Middle frontal gyrus (tissue), 1 donor: ENCODE results near the gene NPIPB6.
"Not testable (repeated sequence)": the region's sequence is repeated elsewhere in the genome, so short reads cannot be mapped to it uniquely, and the experiment has no call there.

ENCODE experiments used
- DNase-seq: peaks from one replicate; pipeline ENCODE4 v3.0.0-alpha.2; 2015; ENCODE audit warnings: low spot score; ENCODE audit errors: extremely low spot score

NPIPB6 gene

DNA sequence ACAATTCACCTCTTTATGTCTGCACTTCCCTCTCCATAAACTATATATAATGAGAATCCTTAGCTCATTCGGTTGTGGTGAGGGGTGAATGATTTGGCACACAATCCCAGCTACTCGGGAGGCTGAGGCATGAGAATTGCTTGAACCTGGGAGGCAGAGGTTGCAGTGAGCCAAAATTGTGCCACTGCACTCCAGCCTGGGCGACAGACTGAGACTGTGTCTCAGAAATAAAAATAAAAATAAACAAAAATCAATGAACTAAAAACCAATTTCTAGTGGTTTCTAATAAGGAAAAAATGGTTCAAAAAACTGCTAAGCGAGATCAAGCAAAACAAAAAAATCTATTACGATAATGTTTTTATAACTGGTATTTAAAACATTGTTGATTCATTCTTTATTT lies at the start of gene NPIPB6:
TSS of gene NPIPB6 (minus strand) at position 101 of the 400 bp plus-strand sequence. CDS start 686 bp downstream, outside the sequence.
- DNase-seq = not testable (repeated sequence)

DNA sequence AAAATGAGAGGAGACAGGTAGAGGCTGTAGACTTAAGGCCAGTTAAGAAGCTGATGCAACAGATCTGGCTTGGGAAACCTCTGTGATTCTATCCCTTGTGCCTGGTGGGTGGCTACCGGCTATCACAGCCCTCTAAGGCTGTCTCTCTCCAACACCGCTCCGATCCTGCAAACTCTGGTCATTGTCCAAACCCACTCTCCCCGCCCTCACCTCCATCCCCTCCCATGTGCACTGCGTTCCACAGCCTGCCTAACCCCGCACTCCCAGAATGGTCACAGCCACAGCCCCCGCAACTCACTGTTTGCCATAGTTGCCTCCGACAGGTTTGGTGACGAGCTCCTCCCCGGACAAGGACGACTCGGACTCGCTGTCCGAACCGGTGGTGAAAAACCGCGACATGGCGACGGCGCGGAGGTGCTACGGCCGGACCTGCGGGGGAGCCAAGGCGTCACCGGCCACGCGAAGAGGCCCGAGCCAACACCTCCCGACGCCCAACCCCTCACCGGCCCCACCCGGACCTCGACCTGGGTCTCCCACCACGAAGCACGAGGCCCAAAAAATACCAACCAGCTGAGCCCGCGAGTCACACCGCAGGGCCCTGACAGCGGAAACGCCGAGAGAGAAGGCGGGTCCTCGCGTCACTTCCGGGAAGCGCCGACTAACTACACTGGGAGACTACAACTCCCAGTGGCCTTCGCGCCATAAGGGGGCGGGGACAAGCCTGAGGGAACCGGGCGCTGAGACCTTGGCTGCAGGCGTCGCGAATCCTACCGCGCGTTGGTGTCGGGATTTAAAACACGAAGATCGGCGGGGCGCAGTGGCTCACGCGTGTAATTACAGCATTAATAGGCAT lies 40.1 kb upstream of the NPIPB6 start, which contains the start of gene EIF3CL:
TSS of gene EIF3CL (minus strand) at position 622 of the 853 bp plus-strand sequence. CDS start at position 399, 223 bp downstream.
- DNase-seq = not testable (repeated sequence)

DNA sequence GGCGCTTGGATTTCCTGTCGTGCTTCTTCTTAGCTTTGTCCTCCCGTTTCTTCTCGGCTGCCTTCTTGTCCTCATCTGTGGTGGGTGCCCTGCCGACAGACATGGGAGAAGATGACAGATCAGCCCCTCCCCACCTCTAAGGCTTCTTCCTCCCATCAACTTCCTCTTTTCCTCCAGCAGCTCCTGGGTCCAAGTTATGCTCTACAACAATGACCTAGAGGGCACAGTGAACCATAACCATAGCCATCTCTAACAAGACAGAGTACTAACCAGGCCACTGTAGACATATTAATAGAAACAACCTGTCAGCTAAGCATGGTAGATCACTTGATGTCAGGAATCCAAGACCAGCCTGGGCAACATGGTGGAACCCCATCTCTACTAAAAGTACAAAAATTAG lies 28.7 kb upstream of the NPIPB6 start:
- not testable (repeated sequence) for DNase-seq

DNA sequence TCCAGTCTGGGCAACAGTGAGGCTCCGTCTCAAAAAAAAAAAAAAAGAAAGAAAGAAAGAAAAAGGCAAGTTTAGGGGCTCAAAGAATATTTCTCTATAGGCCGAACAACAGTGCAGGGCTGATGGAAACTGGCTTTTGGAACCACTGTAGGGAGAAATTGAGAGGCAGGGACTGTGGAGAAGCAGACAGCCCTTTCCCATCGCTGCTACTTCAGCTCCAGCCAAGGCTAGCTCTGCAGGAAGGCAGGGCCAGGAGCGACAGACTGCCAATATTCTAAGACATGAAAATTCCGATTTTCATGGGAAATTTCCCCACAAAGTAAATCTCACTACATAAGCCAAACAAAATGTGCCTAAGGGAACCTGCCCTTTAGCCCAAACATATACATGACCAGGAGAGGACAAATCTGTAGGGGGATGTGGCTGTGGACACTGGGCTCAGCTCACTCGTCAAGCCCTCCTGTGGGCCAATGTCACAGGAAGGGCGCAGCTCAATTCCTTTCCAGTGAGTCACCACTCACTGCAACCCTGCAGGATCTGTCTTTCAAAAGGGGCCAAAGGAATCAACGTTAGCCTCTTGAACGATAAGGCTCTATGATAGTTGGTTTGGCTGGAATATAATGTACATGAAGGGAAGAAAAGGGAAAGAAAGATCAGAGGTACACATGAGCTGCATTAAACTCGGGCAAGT lies 19.0 kb upstream of the NPIPB6 start:
- DNase-seq = not testable (repeated sequence)

GRCh38 chr16:28377822-28378221 lies 14.5 kb upstream of the NPIPB6 start:
- DNase-seq = not testable (repeated sequence)

- DNase-seq = not testable (repeated sequence)
Observed at GRCh38 chr16:28377108-28377625, 13.9 kb upstream of the NPIPB6 start.

DNA sequence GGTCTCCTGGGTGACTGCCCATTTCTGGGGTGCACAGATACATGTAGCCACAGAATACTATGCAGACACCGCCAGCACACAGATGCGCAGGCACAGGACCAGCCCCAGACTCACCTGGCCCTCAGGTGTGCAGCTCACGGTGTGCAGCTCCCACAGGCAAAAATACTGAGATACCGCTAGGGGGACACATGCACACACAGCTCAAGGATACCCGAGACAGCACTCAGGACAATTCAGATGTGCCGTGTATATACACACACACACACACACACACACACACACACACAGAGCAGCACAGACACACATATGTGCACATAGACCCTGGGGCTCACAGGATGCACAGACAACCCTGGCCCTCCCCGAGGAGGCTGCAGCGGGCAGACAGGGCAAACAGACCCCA lies 11.8 kb upstream of the NPIPB6 start:
- not testable (repeated sequence) for DNase-seq

DNA sequence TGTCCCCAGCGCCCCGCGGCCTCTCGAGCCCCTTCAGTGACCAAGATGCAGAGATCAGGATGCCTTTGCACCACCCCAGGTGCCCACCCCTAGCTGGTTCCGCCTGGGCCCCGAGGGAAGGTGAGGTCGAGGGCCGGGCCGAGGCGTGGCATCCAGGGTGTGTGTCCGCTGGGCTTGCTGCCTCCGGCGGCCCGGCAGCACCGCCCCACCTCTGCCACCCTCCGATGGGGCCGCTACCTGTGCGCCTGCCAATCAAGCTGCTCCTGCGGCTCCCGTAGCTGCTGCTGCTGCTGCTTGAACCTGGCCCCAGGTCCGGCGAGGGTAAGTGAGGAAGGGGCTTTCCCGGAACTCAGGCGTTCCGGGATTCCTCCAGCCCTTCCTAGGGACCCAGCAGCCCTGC lies 11.0 kb upstream of the NPIPB6 start:
- DNase-seq = not testable (repeated sequence)

- not testable (repeated sequence) for DNase-seq
Observed at GRCh38 chr16:28367926-28368325, 4.6 kb upstream of the NPIPB6 start.

DNA sequence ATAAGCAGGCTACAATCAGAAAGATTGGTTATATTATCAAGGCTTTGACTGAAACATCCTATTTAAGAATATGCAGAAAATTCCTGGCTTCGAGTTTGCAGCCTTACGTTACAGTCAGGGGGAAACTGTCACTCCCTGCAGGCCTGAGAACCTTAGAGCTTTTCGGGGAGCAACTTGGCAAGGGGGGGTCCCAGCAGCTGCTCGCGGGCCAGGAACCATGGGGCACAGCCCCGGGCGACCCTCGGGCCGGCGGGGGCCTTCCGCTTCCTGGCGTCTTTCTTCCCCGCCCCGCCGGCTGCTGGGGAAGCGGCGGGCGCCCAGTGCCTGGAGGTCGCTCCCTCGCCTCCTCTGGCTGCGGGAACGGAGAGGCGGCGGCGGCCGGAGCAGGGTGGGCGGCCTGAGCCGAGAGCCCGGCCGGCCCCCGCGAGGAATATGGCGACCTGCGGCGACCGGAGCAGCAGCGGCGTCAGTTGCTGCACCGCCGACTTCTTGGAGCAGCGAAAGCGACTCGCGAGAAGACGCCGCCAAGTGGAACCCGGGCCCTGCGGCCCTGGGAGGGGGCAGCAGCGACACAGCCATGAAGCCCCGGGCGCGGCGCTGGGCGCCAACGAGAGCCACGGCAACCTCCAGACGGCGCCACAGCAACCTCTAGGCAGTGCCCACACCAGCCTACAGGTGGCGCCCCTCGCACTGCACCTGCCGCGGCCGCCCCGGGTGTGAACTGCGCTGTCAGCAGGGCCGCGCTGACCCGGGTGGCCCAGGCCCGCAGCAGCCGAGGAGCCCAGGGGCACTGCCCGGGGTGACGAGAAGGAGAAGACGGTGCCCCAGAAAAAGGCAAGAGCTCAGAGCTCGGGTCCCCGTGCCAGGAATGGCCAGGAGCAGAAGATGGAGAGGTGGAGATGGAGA lies 1.2 kb upstream of the NPIPB6 start:
- not testable (repeated sequence) for DNase-seq

DNA sequence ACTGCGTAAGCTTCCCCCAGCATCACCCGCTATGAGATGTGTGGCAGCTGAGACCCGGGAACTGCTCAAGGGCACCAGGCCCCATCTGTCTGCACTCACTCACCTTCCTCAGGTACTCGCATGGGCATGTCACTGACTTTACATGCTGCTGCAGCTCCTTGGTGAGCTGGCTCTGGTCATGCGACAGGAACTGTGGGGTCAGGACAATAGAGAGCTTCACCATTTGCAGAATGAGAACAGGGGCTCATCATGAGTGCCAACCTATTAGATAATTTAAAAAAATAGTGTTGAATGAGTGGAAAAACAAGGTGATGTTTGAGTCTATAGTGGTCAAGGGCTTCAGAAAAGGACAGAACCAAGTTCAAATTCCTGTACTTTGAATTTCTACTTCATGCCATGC lies 708 bp downstream of the NPIPB6 start:
- DNase-seq = not testable (repeated sequence)

GRCh38 chr16:28338230-28338629 lies 25.1 kb downstream of the NPIPB6 start:
- DNase-seq = not testable (repeated sequence)

DNA sequence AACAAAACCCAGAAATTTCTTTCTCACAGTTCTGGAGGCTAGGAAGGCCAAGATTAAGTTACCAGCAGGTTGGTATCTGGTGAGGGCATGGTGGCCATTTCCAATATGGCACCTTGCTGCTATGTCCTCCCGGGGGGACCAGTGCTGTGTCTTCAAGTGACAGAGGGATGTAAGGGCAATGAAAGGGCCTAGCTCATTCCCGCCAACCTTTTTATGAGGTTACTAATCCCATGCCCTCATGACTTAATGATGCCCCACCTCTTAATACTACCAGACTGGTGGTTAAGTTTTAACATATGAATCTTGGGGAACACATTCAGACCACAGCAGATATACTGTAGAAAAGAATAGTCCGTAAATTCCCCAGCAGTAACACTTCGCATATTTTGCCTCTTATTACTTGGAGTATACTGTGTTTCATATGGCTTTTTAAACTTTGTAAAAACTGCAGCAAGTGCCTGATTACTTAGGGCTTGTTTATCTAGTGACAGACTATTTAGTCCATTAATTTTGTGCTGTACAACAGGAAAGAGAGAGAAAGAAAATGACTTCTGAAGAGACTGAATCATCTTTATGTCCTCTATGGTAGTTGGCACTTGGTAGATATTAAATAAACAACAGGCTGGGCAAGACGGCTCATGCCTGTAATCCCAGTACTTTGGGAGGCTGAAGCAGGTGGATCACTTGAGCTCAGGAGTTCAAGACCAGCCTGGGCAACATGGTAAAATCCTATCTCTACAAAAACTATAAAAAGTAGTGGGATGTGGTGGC lies 26.2 kb downstream of the NPIPB6 start:
- not testable (repeated sequence) for DNase-seq

DNA sequence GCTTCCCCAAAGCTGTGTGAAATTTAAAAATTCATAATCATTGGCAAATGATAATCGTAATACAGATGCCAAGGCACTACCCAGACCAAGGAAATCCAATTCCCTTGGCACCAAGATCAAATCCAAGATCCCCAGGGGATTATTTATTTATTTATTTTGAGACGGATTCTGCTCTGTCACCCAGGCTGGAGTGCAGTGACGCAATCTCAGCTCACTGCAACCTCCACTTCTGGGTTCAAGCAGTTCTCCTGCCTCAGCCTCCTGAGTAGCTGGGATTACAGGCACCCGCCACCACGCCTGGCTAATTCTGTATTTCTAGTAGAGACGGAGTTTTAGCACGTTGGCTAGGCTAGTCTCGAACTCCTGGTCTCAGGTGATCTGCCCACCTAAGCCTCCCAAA lies 27.6 kb downstream of the NPIPB6 start:
- not testable (repeated sequence) for DNase-seq

DNA sequence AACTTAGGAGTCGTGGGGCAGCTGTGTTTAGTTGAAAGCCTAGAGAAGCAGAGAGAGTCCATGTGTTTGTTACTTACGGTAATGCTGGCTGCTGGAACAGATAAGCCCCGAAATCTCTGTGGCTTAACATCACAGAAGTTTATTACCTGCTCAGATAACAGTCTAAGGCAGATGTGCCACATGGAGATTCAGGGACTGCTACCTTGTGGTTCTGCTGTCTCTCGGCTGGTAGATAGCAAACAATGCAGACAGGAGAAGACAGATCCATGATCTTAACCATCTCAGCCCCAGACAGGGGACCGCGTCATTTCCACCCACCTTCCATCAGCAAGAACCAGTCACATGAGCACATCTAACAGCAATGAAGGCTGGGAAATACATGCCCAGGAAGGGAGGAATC lies 30.7 kb downstream of the NPIPB6 start:
- not testable (repeated sequence) for DNase-seq

- DNase-seq = not testable (repeated sequence)
Observed at GRCh38 chr16:28330981-28331380, 32.3 kb downstream of the NPIPB6 start.

- DNase-seq = not testable (repeated sequence)
Observed at GRCh38 chr16:28330232-28330631, 33.1 kb downstream of the NPIPB6 start.

DNA sequence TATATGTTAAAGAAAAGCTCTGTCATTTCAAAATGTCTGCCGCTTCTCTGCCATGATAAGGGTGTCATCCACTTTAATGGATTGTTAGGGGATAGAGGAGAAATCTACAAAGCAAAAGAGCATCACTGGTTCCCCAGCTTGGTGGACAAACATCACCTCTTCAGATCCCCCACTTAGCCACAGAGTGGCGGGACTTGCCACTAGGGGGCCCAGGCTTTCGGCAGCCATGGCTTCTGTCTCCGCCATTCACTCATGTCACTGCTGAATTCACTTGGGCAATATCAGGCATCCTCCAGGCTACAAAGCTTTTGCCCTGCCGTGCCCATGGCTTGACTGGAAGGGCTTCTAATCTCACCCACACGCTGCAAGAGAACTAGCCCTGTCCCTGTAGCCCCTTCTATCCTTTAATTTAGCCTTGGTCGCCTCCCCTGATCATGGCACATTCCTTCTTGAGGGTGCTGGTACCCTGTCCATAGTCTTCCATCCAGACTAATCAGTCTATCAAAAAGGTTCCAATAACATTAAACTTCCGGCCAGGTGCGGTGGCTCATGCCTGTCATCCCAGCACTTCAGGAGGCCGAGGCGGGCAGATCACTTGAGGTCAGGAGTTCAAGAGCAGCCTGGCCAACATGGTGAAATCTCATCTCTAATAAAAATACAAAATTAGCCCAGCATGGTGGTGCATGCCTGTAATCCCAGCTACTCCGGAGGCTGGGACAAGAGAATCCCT lies 36.3 kb downstream of the NPIPB6 start:
- no peak for DNase-seq

- DNase-seq = no peak
Observed at GRCh38 chr16:28324887-28325279, 38.4 kb downstream of the NPIPB6 start.
